Liver (tissue), 9 donors: ENCODE measurements around the gene ACOT9. TPM values are rescaled to one million over a fixed set of nuclear protein-coding genes. Genes with fewer than 3 reads are reported as not detected.
"Not testable (repeated sequence)": the region's sequence is repeated elsewhere in the genome, so short reads cannot be mapped to it uniquely, and the experiment has no call there.

Experiments
- DNase-seq: peaks from one replicate; pipeline ENCODE4 v3.0.0-alpha.2; 2017; ENCODE audit warnings: low spot score
- H3K27ac ChIP-seq, 2 donors: one replicate each; pipeline ENCODE4 v1.7.0; 2013; ENCODE audit warnings: inconsistent platforms in 2 of 2, low read length in 2 of 2, control low read depth in 1 of 2, low read depth in 1 of 2, mild to moderate bottlenecking in 1 of 2
- H3K27me3 ChIP-seq, 4 donors: one replicate each; pipeline versions ENCODE4 v1.6.1 to v1.7.0; 2013; ENCODE audit warnings: low read length in 3 of 4, inconsistent platforms in 1 of 4, mild to moderate bottlenecking in 1 of 4, moderate library complexity in 1 of 4; ENCODE audit not compliant: control insufficient read depth in 4 of 4, insufficient read depth in 4 of 4
- H3K36me3 ChIP-seq, 4 donors: one replicate each; pipeline versions ENCODE4 v1.6.1 to v1.7.0; 2013; ENCODE audit warnings: low read length in 3 of 4, mild to moderate bottlenecking in 3 of 4, low read depth in 1 of 4, moderate library complexity in 1 of 4; ENCODE audit not compliant: control insufficient read depth in 4 of 4, insufficient read depth in 3 of 4
- H3K4me1 ChIP-seq, 4 donors: one replicate each; pipeline versions ENCODE4 v1.6.1 to v1.7.0; 2013; ENCODE audit warnings: low read length in 3 of 4, mild to moderate bottlenecking in 3 of 4, moderate library complexity in 1 of 4; ENCODE audit not compliant: control insufficient read depth in 4 of 4, insufficient read depth in 4 of 4
- H3K4me3 ChIP-seq, 3 donors: one replicate each; pipeline versions ENCODE4 v1.6.1 to v1.7.0; 2013; ENCODE audit warnings: low read length in 3 of 3, control low read depth in 1 of 3, low read depth in 1 of 3, mild to moderate bottlenecking in 1 of 3
- H3K9ac ChIP-seq, 2 donors: one replicate each; pipeline ENCODE4 v1.7.0; 2013; ENCODE audit warnings: low read length in 2 of 2, mild to moderate bottlenecking in 2 of 2, moderate library complexity in 2 of 2, control low read depth in 1 of 2, low read depth in 1 of 2
- H3K9me3 ChIP-seq, 4 donors: one replicate each; pipeline versions ENCODE4 v1.6.1 to v1.7.0; 2013; ENCODE audit warnings: low read length in 3 of 4; ENCODE audit not compliant: control insufficient read depth in 4 of 4
- ATF3 ChIP-seq: IDR thresholded peaks from 2 replicates; pipeline ENCODE4 v1.6.1; 2016; ENCODE audit warnings: antibody characterized with exemption
- CTCF ChIP-seq: fragments of 150-350 bp; IDR thresholded peaks from 2 replicates; pipeline ENCODE4 v1.5.1; 2017; ENCODE audit warnings: improper control_type of control experiment, low read depth, low read length; ENCODE audit not compliant: missing input control
- EGR1 ChIP-seq, 2 donors: IDR thresholded peaks; 2 replicates each; pipeline ENCODE4 v1.6.1; 2016 to 2018; ENCODE audit warnings: antibody characterized with exemption in 2 of 2, low read depth in 2 of 2
- FOXA1 ChIP-seq: IDR thresholded peaks from 2 replicates; pipeline ENCODE4 v1.6.1; 2016; ENCODE audit warnings: antibody characterized with exemption
- FOXA2 ChIP-seq: IDR thresholded peaks from 2 replicates; pipeline ENCODE4 v1.6.1; 2016; ENCODE audit warnings: antibody characterized with exemption
- GABPA ChIP-seq, 2 donors: IDR thresholded peaks in 1 of 2; conservative IDR thresholded peaks in 1 of 2; 2 replicates each; pipeline ENCODE4 v1.6.1; 2016; ENCODE audit warnings: antibody characterized with exemption in 2 of 2, mild to moderate bottlenecking in 1 of 2, moderate library complexity in 1 of 2
- HNF4A ChIP-seq, 2 donors: conservative IDR thresholded peaks; 2 replicates each; pipeline ENCODE4 v1.6.1; 2016; ENCODE audit warnings: antibody characterized with exemption in 2 of 2, mild to moderate bottlenecking in 2 of 2
- HNF4G ChIP-seq: IDR thresholded peaks from 2 replicates; pipeline ENCODE4 v1.6.1; 2016; ENCODE audit warnings: antibody characterized with exemption
- JUND ChIP-seq, 2 donors: IDR thresholded peaks; 2 replicates each; pipeline ENCODE4 v1.6.1; 2016; ENCODE audit warnings: antibody characterized with exemption in 2 of 2
- MAX ChIP-seq: IDR thresholded peaks from 2 replicates; pipeline ENCODE4 v1.6.1; 2016; ENCODE audit warnings: antibody characterized with exemption
- NR2F2 ChIP-seq: IDR thresholded peaks from 2 replicates; pipeline ENCODE4 v1.6.1; 2016; ENCODE audit warnings: antibody characterized with exemption
- RAD21 ChIP-seq, 2 donors: IDR thresholded peaks; 2 replicates each; pipeline ENCODE4 v1.6.1; 2016; ENCODE audit warnings: antibody characterized with exemption in 2 of 2, mild to moderate bottlenecking in 2 of 2
- REST ChIP-seq: IDR thresholded peaks from 2 replicates; pipeline ENCODE4 v1.6.1; 2016; ENCODE audit warnings: antibody characterized with exemption, mild to moderate bottlenecking
- RXRA ChIP-seq, 2 donors: IDR thresholded peaks; 2 replicates each; pipeline ENCODE4 v1.6.1; 2017 to 2018; ENCODE audit warnings: antibody characterized with exemption in 2 of 2, mild to moderate bottlenecking in 1 of 2
- SP1 ChIP-seq: IDR thresholded peaks from 2 replicates; pipeline ENCODE4 v1.6.1; 2018; ENCODE audit warnings: antibody characterized with exemption, mild to moderate bottlenecking
- TAF1 ChIP-seq: conservative IDR thresholded peaks from 2 replicates; pipeline ENCODE4 v1.6.1; 2016; ENCODE audit warnings: antibody characterized with exemption, mild to moderate bottlenecking
- YY1 ChIP-seq: IDR thresholded peaks from 2 replicates; pipeline ENCODE4 v1.6.1; 2016; ENCODE audit warnings: antibody characterized with exemption, mild to moderate bottlenecking
- ZBTB33 ChIP-seq: IDR thresholded peaks from 2 replicates; pipeline ENCODE4 v1.6.1; 2016; ENCODE audit warnings: antibody characterized with exemption
- WGBS: extraction: QIAGEN DNeasy Blood & Tissue Kit; methylation state at CpG from one replicate; pipeline ENCODE4 v1.1.7; 2013; 5-methylcytosine and 5-hydroxymethylcytosine counted together
- polyA plus RNA-seq, 2 donors: library from polyadenylated mRNA; stranded (reverse) in 1 of 2; unstranded in 1 of 2; fragments of 200-250 nt in 1 of 2; fragments of >200 nt in 1 of 2; fragmentation: Nextera tagmentation in 1 of 2; extraction: Ambion mirVana in 1 of 2; gene quantifications; one replicate each; pipeline versions ENCODE4 v1.2.1 to v1.2.3, GENCODE V29; 2013 to 2015
- total RNA-seq, 2 donors: library from RNA; depleted of rRNA; stranded (reverse); fragments of >200 nt; gene quantifications; one replicate each; pipeline ENCODE4 v1.2.3, GENCODE V29; 2014
- donor health status: healthy.
- donor health status: healthy.
- donor health status: healthy.
- donor health status: healthy.
- donor health status: healthy.

The ACOT9 gene
- total and polyA plus RNA-seq, 4 donors, result 9.3 to 16.3 (median 11.6) TPM

GRCh38 chrX:23660766-23661132 is 82.3 kb downstream of the ACOT9 start:
- Histone ChIP-seq H3K27me3 (no peaks in the 10 kb centered on the region), H3K4me1 (no peaks in the 10 kb centered on the region), H3K4me3 (no peak overlapping the region), H3K36me3 (no peaks in the 10 kb centered on the region), H3K9me3 (no peaks in the 10 kb centered on the region), H3K27ac (no peak overlapping the region), H3K9ac (no peak overlapping the region)
- no peak for DNase-seq
- no peak for TF ChIP-seq GABPA (IDR thresholded peaks at IDR 0.05 in 1 of 2, conservative IDR thresholded peaks at IDR 0.05 in 1 of 2)
- no peak for TF ChIP-seq CTCF
- no peak for TF ChIP-seq MAX
- 98% methylated on average over 2 of the region's 2 CpGs for WGBS

GRCh38 chrX:23660083-23660765 is 82.9 kb downstream of the ACOT9 start:
- not testable (repeated sequence) for H3K36me3 ChIP-seq, H3K4me3 ChIP-seq, H3K9me3 ChIP-seq, H3K27me3 ChIP-seq, H3K27ac ChIP-seq, DNase-seq, H3K9ac ChIP-seq, H3K4me1 ChIP-seq
- 70% methylated on average over 8 of the region's 8 CpGs for WGBS

GRCh38 chrX:23659339-23659738 is 83.7 kb downstream of the ACOT9 start:
- Histone ChIP-seq H3K36me3 (no peaks in the 10 kb centered on the region), H3K4me1 (no peaks in the 10 kb centered on the region), H3K27ac (no peak overlapping the region), H3K9me3 (no peaks in the 10 kb centered on the region), H3K27me3 (no peaks in the 10 kb centered on the region), H3K4me3 (no peak overlapping the region), H3K9ac (no peak overlapping the region)
- no peak for DNase-seq
- WGBS, result 89% methylated on average over 4 of the region's 4 CpGs
- TF ChIP-seq ATF3 (no peak), YY1 (no peak), EGR1 (IDR thresholded peaks at IDR 0.05; ENCODE audit: low read depth in 2 of 2) (no peak), ZBTB33 (no peak), HNF4A (conservative IDR thresholded peaks at IDR 0.05) (no peak), REST (no peak), FOXA1 (no peak), JUND (IDR thresholded peaks at IDR 0.05) (no peak), HNF4G (no peak), SP1 (no peak), FOXA2 (no peak), MAX (no peak), NR2F2 (no peak), TAF1 (no peak), RAD21 (IDR thresholded peaks at IDR 0.05) (no peak), RXRA (IDR thresholded peaks at IDR 0.05) (no peak), CTCF (no peak), GABPA (IDR thresholded peaks at IDR 0.05 in 1 of 2, conservative IDR thresholded peaks at IDR 0.05 in 1 of 2) (no peak)
